SW 1271 (cell line): ENCODE results near the gene RADIL.

ENCODE experiments used
- DNase-seq, 2 experiments: peaks; one replicate each; lab custom pipeline; 2025; lab: John Stamatoyannopoulos, UW

RADIL gene

DNA sequence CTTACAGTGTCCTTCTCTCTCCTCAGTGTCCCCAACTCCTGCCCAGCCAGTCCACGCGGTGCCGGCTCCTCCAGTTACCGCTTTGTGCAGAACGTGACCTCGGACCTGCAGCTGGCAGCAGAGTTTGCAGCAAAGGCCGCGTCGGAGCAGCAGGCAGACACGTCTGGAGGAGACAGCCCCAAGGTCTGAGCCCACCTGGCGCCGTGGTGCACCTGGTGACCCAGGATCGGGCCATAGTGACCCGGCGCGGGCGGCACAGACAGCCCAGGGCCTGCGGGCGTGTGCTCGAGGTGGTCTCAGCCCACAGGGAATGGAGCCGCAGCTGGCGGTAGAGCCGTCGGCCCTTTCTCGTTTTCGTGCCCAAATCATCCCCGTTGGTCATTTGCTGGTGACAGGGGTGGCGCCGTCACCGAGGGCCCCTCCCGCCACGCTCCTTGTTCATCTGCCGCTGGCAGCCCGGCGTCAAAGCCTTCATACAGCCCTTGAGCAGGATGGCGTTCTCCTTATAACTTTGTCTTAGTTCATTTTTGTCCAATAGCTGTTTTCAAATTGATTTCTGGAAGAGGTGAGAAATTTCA, 129.0 kb downstream of the RADIL start:
- no peak for DNase-seq

DNA sequence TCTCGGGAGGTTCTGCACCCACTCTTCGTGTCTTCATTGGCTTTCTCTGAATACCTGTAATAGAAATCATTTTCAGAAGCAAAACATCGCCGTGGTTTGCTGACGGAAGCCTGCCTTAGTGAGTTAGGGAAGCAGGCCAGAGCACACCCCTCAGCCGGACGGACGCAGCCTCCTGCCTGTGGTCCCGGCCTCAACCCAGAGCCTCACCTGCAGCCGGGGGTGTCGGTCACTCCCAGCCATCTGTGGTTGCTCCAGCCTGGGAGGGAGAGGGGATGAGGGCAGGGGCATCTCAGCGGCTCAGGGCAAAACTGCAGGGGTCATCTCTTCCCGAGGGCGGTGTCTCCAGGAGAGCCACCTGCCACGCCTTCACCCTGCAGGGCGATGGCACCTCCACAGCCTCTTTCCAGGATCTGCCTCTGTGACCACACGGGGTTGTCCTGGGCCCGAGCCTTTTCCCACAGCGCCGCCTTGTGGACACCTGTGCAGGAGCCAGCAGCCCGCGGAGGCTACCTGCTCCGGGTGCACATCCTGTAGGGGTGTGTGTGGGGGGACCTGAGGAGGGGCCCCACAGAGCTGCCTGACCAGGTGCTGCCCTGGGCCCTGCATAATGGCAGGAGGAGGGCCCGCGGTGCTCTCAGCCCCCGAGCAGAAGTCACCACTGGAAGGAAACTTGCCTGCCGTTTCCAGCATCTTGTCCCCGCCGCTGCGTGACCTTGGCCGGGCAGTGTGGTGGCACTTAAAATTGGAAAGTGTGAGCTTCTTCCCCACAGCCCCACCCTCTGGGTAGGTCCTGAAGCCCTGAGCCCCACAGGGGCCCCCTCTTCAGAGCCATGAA, 129.7 kb downstream of the RADIL start:
- DNase-seq, result peak in 1 of 2 experiments; percentile 58

DNA sequence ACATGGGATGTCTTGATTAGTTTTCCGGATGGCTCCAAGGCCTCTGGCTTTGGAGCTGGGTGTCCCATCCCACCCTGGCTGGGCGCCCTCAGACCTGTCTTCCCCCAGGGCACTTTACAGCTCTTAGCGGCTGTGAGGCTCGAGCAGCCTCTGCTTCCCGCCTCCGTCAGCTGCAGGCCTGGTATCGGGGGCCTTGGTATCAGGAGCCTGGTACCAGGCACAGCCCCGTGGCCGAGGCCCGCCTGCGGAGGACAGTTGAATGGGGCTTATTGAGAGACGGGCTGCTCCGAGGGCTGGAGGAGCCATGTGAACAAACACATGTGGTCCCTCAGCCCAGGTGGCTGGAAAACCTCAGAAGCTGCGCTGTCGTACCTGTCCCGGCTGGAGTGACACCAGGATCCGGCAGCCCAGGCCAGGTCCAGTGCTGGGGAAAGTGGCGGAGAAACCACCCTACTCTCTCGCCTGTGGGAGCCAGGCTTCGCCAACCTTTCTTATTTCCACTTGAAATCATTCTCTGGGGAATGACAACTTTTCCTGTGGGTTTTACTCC, 132.0 kb downstream of the RADIL start:
- no peak for DNase-seq

DNA sequence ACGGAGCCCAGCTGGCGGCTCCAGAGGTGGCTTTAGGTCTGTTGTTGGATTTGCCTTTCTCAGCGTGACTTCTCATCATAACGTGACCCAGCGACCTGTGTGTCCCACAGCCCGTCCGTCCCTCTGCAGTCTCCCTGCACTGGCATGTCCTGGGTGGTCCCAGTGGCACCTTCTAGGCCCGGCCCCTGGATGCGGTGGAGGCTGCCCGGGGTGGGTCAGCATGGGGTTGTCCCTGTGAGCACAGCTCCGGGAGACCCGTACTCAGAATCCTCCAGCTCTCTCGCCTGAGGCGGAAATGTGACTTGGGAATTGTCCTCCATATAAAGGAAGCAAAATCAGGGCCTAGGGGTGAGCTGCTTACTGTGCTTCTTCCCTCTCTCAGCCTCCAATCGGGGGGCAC, 133.7 kb downstream of the RADIL start:
- DNase-seq, result no peak

DNA sequence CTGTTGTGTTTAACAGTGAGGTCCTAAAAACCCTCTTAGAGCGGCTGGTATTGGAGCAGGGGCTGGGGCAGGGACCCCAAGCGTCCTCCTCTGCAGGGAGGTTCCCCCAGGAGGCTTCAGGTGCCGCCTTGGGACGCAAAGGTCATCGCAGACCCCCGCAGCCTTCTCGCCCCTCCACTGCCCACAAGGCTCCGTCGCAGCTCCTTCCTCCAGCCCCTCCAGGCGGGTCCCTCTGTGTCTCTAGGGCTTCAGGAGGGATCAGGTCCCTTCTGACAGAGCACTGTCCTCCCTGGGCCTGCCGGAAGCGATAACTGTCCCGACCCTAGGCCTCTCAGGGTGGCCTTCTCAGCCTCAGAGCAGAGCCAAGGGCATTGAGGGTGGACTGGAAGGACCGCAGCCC, 134.2 kb downstream of the RADIL start:
- no peak for DNase-seq
